PC-3 (cell line): ENCODE results near the gene PTPN12.

ENCODE experiments used
- EZH2 ChIP-seq: fragments of 300-600 bp; sonication (generic); IDR thresholded peaks from one replicate; pipeline ENCODE4 v1.6.1; 2017; ENCODE audit warnings: antibody characterized with exemption, mild to moderate bottlenecking, low read length; ENCODE audit not compliant: unreplicated experiment
- EZH2phosphoT487 ChIP-seq: fragments of 300-600 bp; sonication (generic); IDR thresholded peaks from 2 replicates; pipeline ENCODE4 v1.6.1; 2018; ENCODE audit warnings: mild to moderate bottlenecking, antibody characterized with exemption, low read length, borderline replicate concordance

GRCh38 chr7:77664715-77665114 is 127.6 kb downstream of the PTPN12 start:
- TF ChIP-seq EZH2 (no peak), EZH2phosphoT487 (no peak)
